Measurements from ENCODE around the gene ZBTB7C. TPM values are rescaled to one million over a fixed set of nuclear protein-coding genes. Genes with fewer than 3 reads are reported as not detected.

ZBTB7C gene
- total and polyA plus RNA-seq, 2 of the 8 experiments (the other 6 are each of a cell fraction or from before 2014, with no cell fraction given) = 0.15 to 0.45 TPM

DNA sequence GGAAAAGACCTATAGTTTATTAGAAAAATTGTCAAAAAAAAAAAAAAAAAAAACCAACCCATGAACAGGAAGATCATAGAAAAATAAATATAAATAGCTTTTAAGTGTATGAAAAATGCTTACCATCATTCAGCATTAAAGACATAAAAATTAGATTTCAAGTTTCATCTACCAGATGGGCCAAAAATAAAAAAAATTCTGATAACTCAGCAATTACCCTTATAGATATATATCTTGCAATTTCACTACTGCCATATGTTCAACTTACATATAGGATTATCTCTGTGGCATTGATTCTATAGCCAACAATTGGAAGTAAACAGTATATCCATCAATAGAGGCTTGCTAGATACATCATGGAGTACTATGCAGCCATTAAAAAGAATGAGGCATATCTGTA is 352.2 kb downstream of the ZBTB7C start:
- no peak overlapping the region for H3K4me2 ChIP-seq (ENCODE audit: insufficient read depth in 1 of 2, low read depth in 2 of 2, low read length in 2 of 2)
- H3K9me3 ChIP-seq (ENCODE audit: insufficient read depth in 2 of 2, low read depth in 1 of 2, low read length in 1 of 2) = no peaks in the 10 kb centered on the region
- H2BK12ac ChIP-seq (ENCODE audit: low read depth, low read length) = no peak overlapping the region
- H3K4ac ChIP-seq (replicated peaks; ENCODE audit: insufficient read length, low read depth, low read length) = no peak overlapping the region
- H3K56ac ChIP-seq (replicated peaks; ENCODE audit: insufficient read length, low read depth, low read length) = no peak overlapping the region
- FAIRE-seq (no peak), DNase-seq (ENCODE audit: low read depth in 1 of 2, low spot score in 2 of 2) (no peak)
- ChIA-PET CTCF (ENCODE audit: partially characterized antibody) (interaction anchor here (3.3 kb wide), 1 partner anchor 19 kb away, joined by 9 read pairs; no protein-coding TSS in a partner anchor), POLR2A (ENCODE audit: partially characterized antibody) (no interaction called here)
- H2BK5ac ChIP-seq (ENCODE audit: low read depth, low read length) = no peak overlapping the region
- H3K79me1 ChIP-seq (ENCODE audit: low read depth, low read length) = no peaks in the 10 kb centered on the region
- H4K91ac ChIP-seq (replicated peaks; ENCODE audit: insufficient read length, low read length) = no peak overlapping the region
- no peak overlapping the region for H4K5ac ChIP-seq (ENCODE audit: insufficient read length, low read depth, low read length)
- H3K4me1 ChIP-seq (replicated peaks in 1 of 4; ENCODE audit: control insufficient read depth in 3 of 4, insufficient read depth in 4 of 4, low read length in 3 of 4) = peaks cover 3 to 11% (median 9%) of the 10 kb centered on the region in 4 experiments
- H4K20me1 ChIP-seq (replicated peaks in 1 of 2; ENCODE audit: control insufficient read depth in 1 of 2, insufficient read depth in 2 of 2, low read length in 2 of 2) = no peaks in the 10 kb centered on the region
- H3K36me3 ChIP-seq (ENCODE audit: control insufficient read depth in 2 of 4, insufficient read depth in 4 of 4, low read length in 3 of 4) = no peaks in the 10 kb centered on the region
- H2BK20ac ChIP-seq (ENCODE audit: low read length) = no peak overlapping the region
- no peak overlapping the region for H2BK15ac ChIP-seq (ENCODE audit: low read length)
- no peaks in the 10 kb centered on the region for H3K23me2 ChIP-seq (ENCODE audit: low read depth, low read length)
- no peak overlapping the region for H2BK120ac ChIP-seq (replicated peaks; ENCODE audit: low read depth, low read length)
- H3K9ac ChIP-seq (replicated peaks in 1 of 4; ENCODE audit: extremely low read depth in 1 of 4, low read depth in 3 of 4, low read length in 3 of 4) = no peak overlapping the region
- peaks cover 0 to 2% (median 0%) of the 10 kb centered on the region in 4 experiments; a peak in 1 of 7 replicates for H3K27me3 ChIP-seq (replicated peaks in 1 of 4; ENCODE audit: control insufficient read depth in 3 of 4, extremely low read depth in 1 of 4, insufficient read depth in 3 of 4, low read length in 3 of 4)
- no peak overlapping the region for H2AK5ac ChIP-seq (ENCODE audit: low read depth, low read length)
- H4K8ac ChIP-seq (ENCODE audit: extremely low read depth, insufficient read depth, low read length) = no peak overlapping the region
- no peak overlapping the region for H3K23ac ChIP-seq (ENCODE audit: insufficient read length)
- no peak overlapping the region for H2AFZ ChIP-seq (ENCODE audit: low read length)
- no peak overlapping the region for H3K14ac ChIP-seq (ENCODE audit: insufficient read length)
- no peak overlapping the region for H3K27ac ChIP-seq (ENCODE audit: low read depth, low read length)
- no peak overlapping the region for H3K18ac ChIP-seq (ENCODE audit: extremely low read depth, low read length)
- H3K4me3 ChIP-seq (ENCODE audit: extremely low read depth in 1 of 4, insufficient read depth in 2 of 4, low read depth in 3 of 4, low read length in 4 of 4) = no peak overlapping the region
- no peaks in the 10 kb centered on the region for H3K79me2 ChIP-seq (ENCODE audit: control insufficient read depth in 1 of 2, insufficient read depth in 2 of 2, low read length in 2 of 2)
- TF ChIP-seq, protein P1, sequence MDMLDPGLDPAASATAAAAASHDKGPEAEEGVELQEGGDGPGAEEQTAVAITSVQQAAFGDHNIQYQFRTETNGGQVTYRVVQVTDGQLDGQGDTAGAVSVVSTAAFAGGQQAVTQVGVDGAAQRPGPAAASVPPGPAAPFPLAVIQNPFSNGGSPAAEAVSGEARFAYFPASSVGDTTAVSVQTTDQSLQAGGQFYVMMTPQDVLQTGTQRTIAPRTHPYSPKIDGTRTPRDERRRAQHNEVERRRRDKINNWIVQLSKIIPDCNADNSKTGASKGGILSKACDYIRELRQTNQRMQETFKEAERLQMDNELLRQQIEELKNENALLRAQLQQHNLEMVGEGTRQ (IDR thresholded peaks at IDR 0.05; ENCODE audit: low read length) = no peak
- TF ChIP-seq SIN3A (conservative IDR thresholded peaks at IDR 0.05 in 1 of 2, IDR thresholded peaks at IDR 0.05 in 1 of 2; ENCODE audit: low read depth in 1 of 2, low read length in 2 of 2) (no peak), SP2 (IDR thresholded peaks at IDR 0.05; ENCODE audit: low read length) (no peak), PHF8 (conservative IDR thresholded peaks at IDR 0.05; ENCODE audit: low read depth, low read length) (no peak), CREB1 (IDR thresholded peaks at IDR 0.05) (no peak), ASH2L (IDR thresholded peaks at IDR 0.05; ENCODE audit: low read length) (no peak), BACH1 (IDR thresholded peaks at IDR 0.05; ENCODE audit: low read length) (no peak), CHD2 (IDR thresholded peaks at IDR 0.05; ENCODE audit: low read length) (no peak), SP4 (IDR thresholded peaks at IDR 0.05; ENCODE audit: low read length) (no peak)
